H1 (cell line): Measurements from ENCODE around the gene FOXN1. TPM values are rescaled to one million over a fixed set of nuclear protein-coding genes. Genes with fewer than 3 reads are reported as not detected.

Experiments
- CTCF ChIA-PET: fragments of 300-600 bp; sonication (Branson Sonifier 250); formaldehyde crosslinking; loops from one replicate; lab custom pipeline; 2021; ENCODE audit not compliant: partially characterized antibody; lab: Charles Lee
- POLR2A ChIA-PET: fragments of 300-600 bp; sonication (Branson Sonifier 250); formaldehyde crosslinking; loops from one replicate; lab custom pipeline; 2021; ENCODE audit warnings: inconsistent platforms; ENCODE audit not compliant: partially characterized antibody; lab: Charles Lee
- DNase-seq, 2 experiments: peaks; one replicate each; pipeline versions ENCODE4 v3.0.0 to v3.0.0-alpha.2; 2010 to 2022; ENCODE audit warnings: low spot score in 2 of 2, low read depth in 1 of 2, mixed read lengths in 1 of 2
- FAIRE-seq: peaks from 2 replicates; lab custom pipeline; 2011; peaks lifted over from hg19 to GRCh38; lab: Jason Lieb, UNC
- H2AFZ ChIP-seq: 2 replicates; pipeline ENCODE4 v1.8.1; 2012; ENCODE audit warnings: low read length, inconsistent platforms
- H2AK5ac ChIP-seq: 2 replicates; pipeline ENCODE4 v1.6.1; 2013; ENCODE audit warnings: low read depth, low read length
- H2BK120ac ChIP-seq: replicated peaks from 2 replicates; pipeline ENCODE3; 2013; ENCODE audit warnings: low read depth, low read length, inconsistent platforms
- H2BK12ac ChIP-seq: 2 replicates; pipeline ENCODE4 v1.6.1; 2013; ENCODE audit warnings: low read depth, low read length
- H2BK15ac ChIP-seq: 2 replicates; pipeline ENCODE4 v1.6.1; 2013; ENCODE audit warnings: low read length
- H2BK20ac ChIP-seq: 2 replicates; pipeline ENCODE4 v1.6.1; 2013; ENCODE audit warnings: low read length
- H2BK5ac ChIP-seq: 2 replicates; pipeline ENCODE4 v1.6.1; 2013; ENCODE audit warnings: low read depth, low read length
- H3K14ac ChIP-seq: 2 replicates; pipeline ENCODE4 v1.6.1; 2013; ENCODE audit warnings: inconsistent platforms; ENCODE audit not compliant: insufficient read length
- H3K18ac ChIP-seq: 2 replicates; pipeline ENCODE4 v1.6.1; 2013; ENCODE audit warnings: low read length; ENCODE audit errors: extremely low read depth
- H3K23ac ChIP-seq: 2 replicates; pipeline ENCODE4 v1.6.1; 2013; ENCODE audit warnings: inconsistent platforms; ENCODE audit not compliant: insufficient read length
- H3K23me2 ChIP-seq: 2 replicates; pipeline ENCODE4 v1.6.1; 2013; ENCODE audit warnings: low read depth, low read length
- H3K27ac ChIP-seq: 2 replicates; pipeline ENCODE4 v1.6.1; 2011; ENCODE audit warnings: low read depth, low read length, inconsistent platforms
- H3K27me3 ChIP-seq, 4 experiments: replicated peaks in 1 of 4; 1 replicate in 1 of 4; 2 replicates in 3 of 4; pipeline versions ENCODE4 v1.6.1 to v1.8.1; 2011 to 2013; ENCODE audit warnings: low read length in 3 of 4, mild to moderate bottlenecking in 3 of 4, inconsistent platforms in 2 of 4, mixed read lengths in 2 of 4, moderate library complexity in 1 of 4; ENCODE audit not compliant: control insufficient read depth in 3 of 4, insufficient read depth in 3 of 4; ENCODE audit errors: extremely low read depth in 1 of 4
- H3K36me3 ChIP-seq, 4 experiments: 2 replicates each; pipeline versions ENCODE4 v1.6.1 to v1.8.1; 2011 to 2013; ENCODE audit warnings: mild to moderate bottlenecking in 4 of 4, low read length in 3 of 4, moderate library complexity in 2 of 4, control low read depth in 1 of 4, inconsistent platforms in 1 of 4; ENCODE audit not compliant: insufficient read depth in 4 of 4, control insufficient read depth in 2 of 4
- H3K4ac ChIP-seq: replicated peaks from 2 replicates; pipeline ENCODE3; 2013; ENCODE audit warnings: low read length, low read depth, mixed read lengths, inconsistent platforms; ENCODE audit not compliant: insufficient read length
- H3K4me1 ChIP-seq, 4 experiments: replicated peaks in 1 of 4; 1 replicate in 1 of 4; 2 replicates in 3 of 4; pipeline versions ENCODE4 v1.6.1 to v1.8.1; 2011 to 2013; ENCODE audit warnings: low read length in 3 of 4, inconsistent platforms in 2 of 4, mixed read lengths in 1 of 4; ENCODE audit not compliant: insufficient read depth in 4 of 4, control insufficient read depth in 3 of 4
- H3K4me2 ChIP-seq, 2 experiments: 2 replicates each; pipeline versions ENCODE4 v1.6.1 to v1.8.1; 2011 to 2013; ENCODE audit warnings: low read depth in 2 of 2, low read length in 2 of 2, control low read depth in 1 of 2, inconsistent platforms in 1 of 2, mild to moderate bottlenecking in 1 of 2; ENCODE audit not compliant: insufficient read depth in 1 of 2
- H3K4me3 ChIP-seq, 4 experiments: fragments of 200-600, 300-600 bp in 1 of 4; sonication (generic), shearing (Covaris generic), sonication (Bioruptor Twin) in 1 of 4; 2 replicates each; pipeline versions ENCODE4 v1.5.1 to v1.8.1; 2011 to 2016; ENCODE audit warnings: low read length in 4 of 4, low read depth in 3 of 4, control low read depth in 2 of 4, inconsistent platforms in 2 of 4, mild to moderate bottlenecking in 2 of 4, mixed read lengths in 1 of 4, moderate library complexity in 1 of 4; ENCODE audit not compliant: insufficient read depth in 2 of 4; ENCODE audit errors: extremely low read depth in 1 of 4
- H3K56ac ChIP-seq: replicated peaks from 2 replicates; pipeline ENCODE3; 2013; ENCODE audit warnings: low read depth, mild to moderate bottlenecking, mixed read lengths, low read length, inconsistent platforms; ENCODE audit not compliant: insufficient read length
- H3K79me1 ChIP-seq: 2 replicates; pipeline ENCODE4 v1.6.1; 2013; ENCODE audit warnings: low read depth, low read length, control low read depth
- H3K79me2 ChIP-seq, 2 experiments: 2 replicates each; pipeline versions ENCODE4 v1.6.1 to v1.8.1; 2012 to 2013; ENCODE audit warnings: low read length in 2 of 2, mild to moderate bottlenecking in 2 of 2, inconsistent platforms in 1 of 2; ENCODE audit not compliant: insufficient read depth in 2 of 2, control insufficient read depth in 1 of 2
- H3K9ac ChIP-seq, 4 experiments: replicated peaks in 1 of 4; 1 replicate in 1 of 4; 2 replicates in 3 of 4; pipeline versions ENCODE4 v1.6.1 to v1.8.1; 2011 to 2013; ENCODE audit warnings: low read depth in 3 of 4, low read length in 3 of 4, control low read depth in 2 of 4, mild to moderate bottlenecking in 2 of 4, moderate library complexity in 2 of 4, inconsistent platforms in 1 of 4; ENCODE audit errors: extremely low read depth in 1 of 4
- H3K9me3 ChIP-seq, 2 experiments: 2 replicates each; pipeline versions ENCODE4 v1.6.1 to v1.8.1; 2012 to 2013; ENCODE audit warnings: mild to moderate bottlenecking in 2 of 2, moderate library complexity in 2 of 2, control low read depth in 1 of 2, inconsistent platforms in 1 of 2, low read depth in 1 of 2, low read length in 1 of 2, mixed read lengths in 1 of 2; ENCODE audit not compliant: insufficient read depth in 2 of 2
- H4K20me1 ChIP-seq, 2 experiments: replicated peaks in 1 of 2; 2 replicates each; pipeline versions ENCODE3 to v1.8.1; 2011 to 2013; ENCODE audit warnings: inconsistent platforms in 2 of 2, low read length in 2 of 2, mild to moderate bottlenecking in 1 of 2; ENCODE audit not compliant: insufficient read depth in 2 of 2, control insufficient read depth in 1 of 2
- H4K5ac ChIP-seq: 2 replicates; pipeline ENCODE4 v1.6.1; 2013; ENCODE audit warnings: low read length, low read depth, mixed read lengths, inconsistent platforms; ENCODE audit not compliant: insufficient read length
- H4K8ac ChIP-seq: 2 replicates; pipeline ENCODE4 v1.8.0; 2013; ENCODE audit warnings: mild to moderate bottlenecking, moderate library complexity, low read length, inconsistent platforms; ENCODE audit not compliant: insufficient read depth; ENCODE audit errors: extremely low read depth
- H4K91ac ChIP-seq: replicated peaks from 2 replicates; pipeline ENCODE3; 2013; ENCODE audit warnings: low read length, mixed read lengths, inconsistent platforms; ENCODE audit not compliant: insufficient read length
- SP2 ChIP-seq: IDR thresholded peaks from 2 replicates; pipeline ENCODE4 v1.6.1; 2012; ENCODE audit warnings: mild to moderate bottlenecking, low read length, inconsistent platforms
- WGBS, 2 experiments: shearing (Covaris generic) in 1 of 2; methylation state at CpG; one replicate each; pipeline versions ENCODE4 v1.1.6 to v1.1.7; 2013 to 2015; ENCODE audit warnings: low lambda C conversion rate in 2 of 2, mixed read lengths in 2 of 2, inconsistent platforms in 1 of 2, low coverage in 1 of 2, missing lambda C conversion rate in 1 of 2; ENCODE audit not compliant: insufficient replicate concordance in 2 of 2, insufficient coverage in 1 of 2, insufficient read length in 1 of 2; ENCODE audit errors: extremely low coverage in 1 of 2, missing lambda C conversion rate in 1 of 2; 5-methylcytosine and 5-hydroxymethylcytosine counted together
- polyA plus RNA-seq, 7 experiments: library from polyadenylated mRNA; depleted of rRNA in 3 of 7; stranded (reverse) in 5 of 7; unstranded in 2 of 7; fragments of >200 nt in 5 of 7; fragments of 200-250 nt in 2 of 7; gene quantifications; 1 replicate in 5 of 7; 2 replicates in 1 of 7; 4 replicates in 1 of 7; pipeline versions ENCODE4 v1.2.1 to v1.2.3, GENCODE V29; 2011 to 2013; ENCODE audit warnings: missing spikeins in 2 of 7, mixed read lengths in 2 of 7
- total RNA-seq: library from RNA; stranded (reverse); fragmentation: NEBNext Ultra II Directional; extraction: Animal tissue kit (Norgen Biotek cat#: 25700); gene quantifications from 2 replicates; pipeline ENCODE4 v1.2.1, GENCODE V29; 2021

FOXN1 gene
- total and polyA plus RNA-seq, 2 of the 8 experiments (the other 6 are each of a cell fraction or from before 2014, with no cell fraction given) = not detected

DNA sequence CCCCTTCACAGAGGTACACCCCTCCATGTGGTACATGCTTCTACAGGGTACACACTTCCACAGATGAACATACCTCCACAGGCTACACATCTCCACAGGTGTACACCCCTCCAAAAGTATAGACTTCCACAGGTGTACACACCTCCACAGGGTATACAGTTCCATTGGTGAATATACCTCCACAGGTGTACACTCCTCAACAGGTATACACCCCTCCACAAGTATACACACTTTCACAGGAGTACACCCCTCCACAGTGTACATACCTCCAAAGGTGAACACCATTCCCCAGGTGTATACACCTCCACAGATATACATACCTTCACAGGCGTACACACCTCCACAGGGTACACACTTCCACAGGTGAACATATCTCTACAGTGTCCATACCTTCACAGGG lies 9.4 kb downstream of the FOXN1 start:
- no peak overlapping the region for H2BK12ac ChIP-seq
- H2AK5ac ChIP-seq = no peak overlapping the region
- H3K27ac ChIP-seq = no peak overlapping the region
- no peak for TF ChIP-seq SP2
- H4K91ac ChIP-seq = no peak overlapping the region
- no peaks in the 10 kb centered on the region for H3K79me2 ChIP-seq
- no peaks in the 10 kb centered on the region for H3K79me1 ChIP-seq
- H3K27me3 ChIP-seq = no peaks in the 10 kb centered on the region
- no peak overlapping the region for H3K56ac ChIP-seq
- H3K14ac ChIP-seq = no peak overlapping the region
- no peak overlapping the region for H3K9ac ChIP-seq
- no peak overlapping the region for H4K8ac ChIP-seq
- FAIRE-seq (no peak), DNase-seq (no peak)
- no peak overlapping the region for H2BK5ac ChIP-seq
- ChIA-PET POLR2A (no interaction called here), CTCF (no interaction called here)
- no peak overlapping the region for H2BK20ac ChIP-seq
- H3K4me2 ChIP-seq = no peak overlapping the region
- H3K4ac ChIP-seq = no peak overlapping the region
- no peak overlapping the region for H3K23ac ChIP-seq
- no peak overlapping the region for H3K4me3 ChIP-seq
- H4K5ac ChIP-seq = no peak overlapping the region
- H3K4me1 ChIP-seq = no peaks in the 10 kb centered on the region
- H4K20me1 ChIP-seq = no peaks in the 10 kb centered on the region
- no peak overlapping the region for H2BK15ac ChIP-seq
- H2AFZ ChIP-seq = no peak overlapping the region
- no peaks in the 10 kb centered on the region for H3K36me3 ChIP-seq
- H3K23me2 ChIP-seq = no peaks in the 10 kb centered on the region
- H3K18ac ChIP-seq = no peak overlapping the region
- 86% methylated on average over 1 of the region's 1 CpG; no CpG with 5 or more reads in 1 of the 2 experiments for WGBS, 2 experiments
- H3K9me3 ChIP-seq = no peaks in the 10 kb centered on the region
- H2BK120ac ChIP-seq = no peak overlapping the region
